Panc1 (cell line): ENCODE measurements around the gene KRTAP10-10.

Experiments
- CTCF ChIP-seq: fragments of 450-650 bp; IDR thresholded peaks from 2 replicates; pipeline ENCODE4 v1.5.1; 2017; ENCODE audit warnings: mild to moderate bottlenecking
- POLR2AphosphoS5 ChIP-seq: IDR thresholded peaks from 2 replicates; pipeline ENCODE4 v1.6.1; 2012; ENCODE audit warnings: mild to moderate bottlenecking, low read depth, low read length, moderate library complexity
- REST ChIP-seq, 2 experiments: IDR thresholded peaks; 2 replicates each; pipeline ENCODE4 v1.6.1; 2011 to 2012; ENCODE audit warnings: low read depth in 2 of 2, control low read depth in 1 of 2, low read length in 1 of 2, mild to moderate bottlenecking in 1 of 2, moderate library complexity in 1 of 2; ENCODE audit not compliant: insufficient read depth in 1 of 2
- SIN3A ChIP-seq: IDR thresholded peaks from 2 replicates; pipeline ENCODE4 v1.6.1; 2012; ENCODE audit warnings: low read depth, mild to moderate bottlenecking, low read length, moderate library complexity, borderline replicate concordance; ENCODE audit not compliant: insufficient read depth
- TCF7L2 ChIP-seq: IDR thresholded peaks from 2 replicates; pipeline ENCODE4 v1.6.1; 2011; ENCODE audit warnings: mild to moderate bottlenecking, low read depth, low read length, inconsistent platforms

GRCh38 chr21:44681861-44682579 is 44.9 kb downstream of the KRTAP10-10 start, which contains the start of gene KRTAP12-1:
- no peak for TF ChIP-seq CTCF
- TF ChIP-seq POLR2AphosphoS5 = no peak
- no peak for TF ChIP-seq TCF7L2
- TF ChIP-seq SIN3A = no peak
- TF ChIP-seq REST (IDR thresholded peaks at IDR 0.05; ENCODE audit: insufficient read depth in 1 of 2, low read depth in 2 of 2, low read length in 1 of 2) = no peak
